K562 (cell line): Measurements from ENCODE around the gene SLC26A11. TPM values are rescaled to one million over a fixed set of nuclear protein-coding genes. Genes with fewer than 3 reads are reported as not detected.

ENCODE experiments used
- ATAC-seq: fragments of 200-7000 bp; cut with Tn5 transposase; 3 replicates; pipeline ENCODE4 v1.9.1; 2020; ENCODE audit warnings: moderate library complexity
- BruUV-seq: library from RNA; stranded (reverse); fragments of 400-500 nt; replicated peaks from 2 replicates; lab custom pipeline; 2021; lab: Mats Ljungman, UMichigan
- CTCF ChIA-PET: fragments of 300-600 bp; formaldehyde crosslinking; extraction: SDS; loops from one replicate; lab custom pipeline; 2021; ENCODE audit warnings: low intra/inter-chr PET ratio; lab: Yijun Ruan, JAX
- POLR2A ChIA-PET: fragments of 300-600, 350-650 bp; sonication (Branson Sonifier 250); formaldehyde crosslinking; extraction: SDS; loops from one replicate; lab custom pipeline; 2021; ENCODE audit warnings: antibody characterized with exemption, inconsistent platforms; lab: Yijun Ruan, JAX
- DNase-seq, 4 experiments: peaks; one replicate each; pipeline versions ENCODE4 v3.0.0 to v3.0.0-alpha.2; 2011 to 2018; ENCODE audit warnings: low spot score in 3 of 4, mixed read lengths in 3 of 4; ENCODE audit errors: extremely low read depth in 1 of 4
- FAIRE-seq: peaks from 2 replicates; lab custom pipeline; 2011; peaks lifted over from hg19 to GRCh38; lab: Jason Lieb, UNC
- H2AFZ ChIP-seq: 2 replicates; pipeline ENCODE4 v1.6.0; 2011; ENCODE audit warnings: low read depth, low read length, control low read depth, inconsistent platforms
- H3K27ac ChIP-seq: fragments of 200-600 bp; 3 replicates; pipeline ENCODE4 v1.8.0; 2011; ENCODE audit warnings: low read depth, mild to moderate bottlenecking, control low read depth, inconsistent platforms, low read length, moderate library complexity, mixed read lengths; ENCODE audit errors: extremely low read depth
- H3K27me3 ChIP-seq, 2 experiments: fragments of 300-600 bp in 1 of 2; 2 replicates in 1 of 2; 3 replicates in 1 of 2; pipeline versions ENCODE4 v1.6.0 to v1.8.0; 2011; ENCODE audit warnings: inconsistent platforms in 2 of 2, low read length in 2 of 2, mild to moderate bottlenecking in 1 of 2, mixed read lengths in 1 of 2, moderate library complexity in 1 of 2; ENCODE audit not compliant: control insufficient read depth in 2 of 2, insufficient read depth in 2 of 2
- H3K36me3 ChIP-seq: fragments of 300-600 bp; 3 replicates; pipeline ENCODE4 v1.8.0; 2011; ENCODE audit warnings: mild to moderate bottlenecking, low read length, inconsistent platforms; ENCODE audit not compliant: control insufficient read depth, insufficient read depth
- H3K4me1 ChIP-seq, 2 experiments: fragments of 200-600 bp in 1 of 2; replicated peaks in 1 of 2; 2 replicates in 1 of 2; 3 replicates in 1 of 2; pipeline versions ENCODE4 v1.5.1 to v1.8.0; 2011; ENCODE audit warnings: inconsistent platforms in 2 of 2, low read length in 2 of 2, mild to moderate bottlenecking in 1 of 2, mixed read lengths in 1 of 2, moderate library complexity in 1 of 2; ENCODE audit not compliant: control insufficient read depth in 2 of 2, insufficient read depth in 2 of 2
- H3K4me2 ChIP-seq: 2 replicates; pipeline ENCODE4 v1.6.1; 2011; ENCODE audit warnings: low read length, control low read depth, inconsistent platforms, mixed read lengths; ENCODE audit not compliant: insufficient read depth
- H3K4me3 ChIP-seq: fragments of 200-600 bp; sonication (generic), shearing (Covaris generic); 2 replicates; pipeline ENCODE4 v1.5.1; 2016; ENCODE audit warnings: control low read depth, inconsistent platforms
- H3K79me2 ChIP-seq: fragments of 200-600 bp; 3 replicates; pipeline ENCODE4 v1.8.0; 2011; ENCODE audit warnings: low read length, inconsistent platforms; ENCODE audit not compliant: control insufficient read depth, insufficient read depth
- H3K9ac ChIP-seq, 2 experiments: 2 replicates each; pipeline versions ENCODE4 v1.6.0 to v1.6.1; 2011; ENCODE audit warnings: low read depth in 2 of 2, low read length in 2 of 2, control low read depth in 1 of 2, inconsistent platforms in 1 of 2, mild to moderate bottlenecking in 1 of 2, mixed read lengths in 1 of 2; ENCODE audit not compliant: insufficient read depth in 1 of 2
- H3K9me1 ChIP-seq: one replicate; pipeline ENCODE4 v1.6.0; 2011; ENCODE audit warnings: inconsistent platforms, mild to moderate bottlenecking, low read length, moderate library complexity; ENCODE audit not compliant: control insufficient read depth, insufficient read depth
- H3K9me3 ChIP-seq: replicated peaks from 2 replicates; pipeline ENCODE4 v1.5.1; 2011; ENCODE audit warnings: low read depth, low read length, inconsistent platforms; ENCODE audit not compliant: control insufficient read depth, insufficient read depth
- H4K20me1 ChIP-seq: replicated peaks from 2 replicates; pipeline ENCODE4 v1.6.1; 2011; ENCODE audit warnings: low read length, inconsistent platforms, mixed read lengths; ENCODE audit not compliant: control insufficient read depth, insufficient read depth
- CCNT2 ChIP-seq: IDR thresholded peaks from 2 replicates; pipeline ENCODE4 v1.6.1; 2011; ENCODE audit warnings: borderline replicate concordance, low read depth, mild to moderate bottlenecking, moderate library complexity, mixed read lengths, low read length; ENCODE audit not compliant: insufficient read length; ENCODE audit errors: extremely low read depth
- ELF4 ChIP-seq: fragments of 450-650 bp; formaldehyde crosslinking; IDR thresholded peaks from 2 replicates; pipeline ENCODE4 v1.4.0; 2022; ENCODE audit warnings: missing genetic modification characterization
- EP300 ChIP-seq: IDR thresholded peaks from 2 replicates; pipeline ENCODE4 v1.6.1; 2012; ENCODE audit warnings: low read length, improper control_type of control experiment
- HDGF ChIP-seq: fragments of 450-650 bp; IDR thresholded peaks from 2 replicates; pipeline ENCODE4 v1.6.1; 2016
- NFRKB ChIP-seq: fragments of 450-650 bp; IDR thresholded peaks from 2 replicates; pipeline ENCODE4 v1.6.1; 2016; ENCODE audit warnings: low read depth
- NR1H2 ChIP-seq: sonication (generic); formaldehyde crosslinking; IDR thresholded peaks from 2 replicates; pipeline ENCODE4 v1.4.0; 2020; ENCODE audit warnings: mild to moderate bottlenecking, missing genetic modification reagents
- PHF21A ChIP-seq: fragments of 450-650 bp; IDR thresholded peaks from 2 replicates; pipeline ENCODE4 v1.6.1; 2017; ENCODE audit warnings: low read depth, borderline replicate concordance
- POLR2A ChIP-seq: fragments of 450-650 bp; conservative IDR thresholded peaks from 2 replicates; pipeline ENCODE4 v1.6.1; 2016
- PTTG1 ChIP-seq: fragments of 450-650 bp; IDR thresholded peaks from 2 replicates; pipeline ENCODE4 v1.6.1; 2016; ENCODE audit warnings: low read depth, mild to moderate bottlenecking, missing genetic modification characterization, missing compliant biosample characterization
- RFX7 ChIP-seq: fragments of 250-450 bp; sonication (Bioruptor Pico); IDR thresholded peaks from 2 replicates; pipeline ENCODE4 v1.5.1; 2021; ENCODE audit warnings: mild to moderate bottlenecking
- SIN3B ChIP-seq: fragments of 450-650 bp; IDR thresholded peaks from 2 replicates; pipeline ENCODE4 v1.6.1; 2017; ENCODE audit warnings: low read depth, mild to moderate bottlenecking, moderate library complexity
- SMARCA5 ChIP-seq: fragments of 450-650 bp; IDR thresholded peaks from 2 replicates; pipeline ENCODE4 v1.6.1; 2016
- SUPT5H ChIP-seq: fragments of 450-650 bp; IDR thresholded peaks from 2 replicates; pipeline ENCODE4 v1.6.1; 2016
- TAL1 ChIP-seq: fragments of 450-650 bp; IDR thresholded peaks from 2 replicates; pipeline ENCODE4 v1.6.1; 2016; ENCODE audit warnings: mild to moderate bottlenecking
- TSC22D4 ChIP-seq: fragments of 450-650 bp; IDR thresholded peaks from 2 replicates; pipeline ENCODE4 v1.6.1; 2016; ENCODE audit warnings: missing genetic modification characterization, missing biosample characterization, control low read depth
- ZNF184 ChIP-seq: sonication (generic); formaldehyde crosslinking; IDR thresholded peaks from 2 replicates; pipeline ENCODE4 v1.5.0; 2020; ENCODE audit warnings: missing genetic modification reagents
- ZNF274 ChIP-seq: IDR thresholded peaks from 2 replicates; pipeline ENCODE4 v1.6.1; 2011; ENCODE audit warnings: low read depth, mild to moderate bottlenecking, low read length, moderate library complexity, borderline replicate concordance
- WGBS: fragments of 100-300 bp; shearing (Covaris generic); methylation state at CpG from one replicate; pipeline ENCODE4 v1.1.6; 2016; ENCODE audit warnings: low coverage, mixed read lengths; ENCODE audit not compliant: insufficient coverage; ENCODE audit errors: missing lambda C conversion rate; 5-methylcytosine and 5-hydroxymethylcytosine counted together
- in situ Hi-C: fragments of 300-500 bp; cut with MboI; formaldehyde crosslinking; loops from 4 replicates; pipeline ENCODE4 v1.15.0; 2018; ENCODE audit warnings: inconsistent platforms, mixed read lengths
- intact Hi-C: fragments of 100-400 bp; cut with micrococcal nuclease; formaldehyde crosslinking; loops from 2 replicates; pipeline ENCODE4 v1.14.2; 2022
- polyA plus RNA-seq, 8 experiments: library from polyadenylated mRNA; depleted of rRNA in 4 of 8; stranded (reverse) in 5 of 8; unstranded in 3 of 8; fragments of >200 nt; fragmentation: Nextera tagmentation in 2 of 8; fragmentation: Illumina TruSeq in 1 of 8; extraction: Ambion mirVana in 2 of 8; extraction: Trizol in 1 of 8; gene quantifications; 2 replicates each; pipeline versions ENCODE4 v1.2.1 to v1.2.3, GENCODE V29; 2011 to 2014; ENCODE audit warnings: inconsistent platforms in 1 of 8, missing spikeins in 1 of 8
- total RNA-seq, 7 experiments: library from RNA; depleted of rRNA in 6 of 7; stranded (reverse); fragments of >200 nt in 6 of 7; fragmentation: Illumina TruSeq in 2 of 7; extraction: Trizol in 2 of 7; gene quantifications; 2 replicates each; pipeline versions ENCODE4 v1.2.1 to v1.2.3, GENCODE V29; 2011 to 2021; ENCODE audit warnings: low replicate concordance in 1 of 7
- TF ChIP-seq, protein P1 (sequence below): fragments of 450-650 bp; formaldehyde crosslinking; IDR thresholded peaks from 2 replicates; pipeline ENCODE4 v1.4.0; 2020; ENCODE audit warnings: mild to moderate bottlenecking, mixed read lengths
- TF ChIP-seq, protein P2 (sequence below): fragments of 200-800 bp; sonication (Bioruptor generic); IDR thresholded peaks from 2 replicates; pipeline ENCODE4 v1.6.1; 2017; ENCODE audit warnings: missing genetic modification characterization, missing compliant biosample characterization
- TF ChIP-seq, protein P3 (sequence below): fragments of 450-650 bp; formaldehyde crosslinking; IDR thresholded peaks from 2 replicates; pipeline ENCODE4 v1.4.0; 2022; ENCODE audit warnings: missing genetic modification characterization

The SLC26A11 gene
- total and polyA plus RNA-seq, 9 of the 15 experiments (the other 6 are each of a cell fraction or from before 2014, with no cell fraction given), result 0.06 to 3.1 (median 1.2) TPM; not detected in 1

DNA sequence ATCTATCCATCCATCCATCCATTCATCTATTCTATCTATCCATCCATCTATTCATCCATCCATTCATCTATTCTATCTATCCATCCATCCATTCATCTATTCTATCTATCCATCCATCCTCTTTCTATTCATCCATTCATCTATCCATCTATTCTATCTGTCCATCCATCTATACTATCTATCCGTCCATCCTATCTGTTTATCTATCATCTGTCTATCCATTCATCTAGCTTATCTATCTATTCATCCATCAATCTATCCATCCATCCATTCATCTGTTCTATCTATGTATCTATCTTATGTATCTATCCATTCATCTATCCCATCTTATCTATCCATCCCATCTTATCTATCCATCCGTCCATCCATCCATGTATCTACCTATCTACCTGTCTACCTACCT is 49.2 kb downstream of the SLC26A11 start:
- BruUV-seq, result no TSS peak
- ATAC-seq (no peak), DNase-seq (no peak), FAIRE-seq (no peak)
- H3K9me3 ChIP-seq, result no peaks in the 10 kb centered on the region
- peaks cover 0 to 14% of the 10 kb centered on the region in 2 experiments; a peak in 2 of 5 replicates for H3K4me1 ChIP-seq
- H3K9me1 ChIP-seq, result no peaks in the 10 kb centered on the region
- H3K36me3 ChIP-seq, result peaks cover 19% of the 10 kb centered on the region; the same call in 2 of the 3 replicates
- ChIA-PET POLR2A (interaction anchor here (0.5 to 0.9 kb wide), 2 partner anchors 9 to 69 kb away, joined by 3 to 4 read pairs; no protein-coding TSS in a partner anchor), CTCF (no interaction called here)
- intact Hi-C loops (no loop called here), in situ Hi-C loops (no loop called here)
- H3K9ac ChIP-seq, result no peak overlapping the region
- no peak overlapping the region for H3K4me2 ChIP-seq
- no peaks in the 10 kb centered on the region for H3K27me3 ChIP-seq
- H3K4me3 ChIP-seq, result no peak overlapping the region
- H3K27ac ChIP-seq, result no peak overlapping the region
- no peaks in the 10 kb centered on the region; the same call in 2 of the 3 replicates for H3K79me2 ChIP-seq
- H4K20me1 ChIP-seq, result no peaks in the 10 kb centered on the region
- H2AFZ ChIP-seq, result no peak overlapping the region
- 69% methylated on average over 2 of the region's 2 CpGs for WGBS
- TF ChIP-seq NFRKB (no peak), HDGF (no peak), TSC22D4 (no peak), SUPT5H (peak; percentile 64), SMARCA5 (0 out of 2 replicates have a peak, but pooled peaks have one; percentile 44), CCNT2 (no peak), NR1H2 (CRISPR knock-in tag) (no peak), POLR2A (peak; percentile 45; the same call in 1 of the 2 replicates), ZNF274 (no peak), PTTG1 (tag) (no peak), TAL1 (no peak), ELF4 (CRISPR knock-in tag) (0 out of 2 replicates have a peak, but pooled peaks have one; percentile 28), EP300 (no peak), RFX7 (CRISPR knock-in tag) (no peak), ZNF184 (CRISPR knock-in tag) (no peak), SIN3B (no peak), PHF21A (no peak)
- TF ChIP-seq, protein P1, sequence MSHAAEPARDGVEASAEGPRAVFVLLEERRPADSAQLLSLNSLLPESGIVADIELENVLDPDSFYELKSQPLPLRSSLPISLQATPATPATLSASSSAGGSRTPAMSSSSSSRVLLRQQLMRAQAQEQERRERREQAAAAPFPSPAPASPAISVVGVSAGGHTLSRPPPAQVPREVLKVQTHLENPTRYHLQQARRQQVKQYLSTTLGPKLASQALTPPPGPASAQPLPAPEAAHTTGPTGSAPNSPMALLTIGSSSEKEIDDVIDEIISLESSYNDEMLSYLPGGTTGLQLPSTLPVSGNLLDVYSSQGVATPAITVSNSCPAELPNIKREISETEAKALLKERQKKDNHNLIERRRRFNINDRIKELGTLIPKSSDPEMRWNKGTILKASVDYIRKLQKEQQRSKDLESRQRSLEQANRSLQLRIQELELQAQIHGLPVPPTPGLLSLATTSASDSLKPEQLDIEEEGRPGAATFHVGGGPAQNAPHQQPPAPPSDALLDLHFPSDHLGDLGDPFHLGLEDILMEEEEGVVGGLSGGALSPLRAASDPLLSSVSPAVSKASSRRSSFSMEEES (CRISPR knock-in tag), result no peak
- TF ChIP-seq, protein P2, sequence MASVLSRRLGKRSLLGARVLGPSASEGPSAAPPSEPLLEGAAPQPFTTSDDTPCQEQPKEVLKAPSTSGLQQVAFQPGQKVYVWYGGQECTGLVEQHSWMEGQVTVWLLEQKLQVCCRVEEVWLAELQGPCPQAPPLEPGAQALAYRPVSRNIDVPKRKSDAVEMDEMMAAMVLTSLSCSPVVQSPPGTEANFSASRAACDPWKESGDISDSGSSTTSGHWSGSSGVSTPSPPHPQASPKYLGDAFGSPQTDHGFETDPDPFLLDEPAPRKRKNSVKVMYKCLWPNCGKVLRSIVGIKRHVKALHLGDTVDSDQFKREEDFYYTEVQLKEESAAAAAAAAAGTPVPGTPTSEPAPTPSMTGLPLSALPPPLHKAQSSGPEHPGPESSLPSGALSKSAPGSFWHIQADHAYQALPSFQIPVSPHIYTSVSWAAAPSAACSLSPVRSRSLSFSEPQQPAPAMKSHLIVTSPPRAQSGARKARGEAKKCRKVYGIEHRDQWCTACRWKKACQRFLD (CRISPR knock-in tag), result no peak
- TF ChIP-seq, protein P3, sequence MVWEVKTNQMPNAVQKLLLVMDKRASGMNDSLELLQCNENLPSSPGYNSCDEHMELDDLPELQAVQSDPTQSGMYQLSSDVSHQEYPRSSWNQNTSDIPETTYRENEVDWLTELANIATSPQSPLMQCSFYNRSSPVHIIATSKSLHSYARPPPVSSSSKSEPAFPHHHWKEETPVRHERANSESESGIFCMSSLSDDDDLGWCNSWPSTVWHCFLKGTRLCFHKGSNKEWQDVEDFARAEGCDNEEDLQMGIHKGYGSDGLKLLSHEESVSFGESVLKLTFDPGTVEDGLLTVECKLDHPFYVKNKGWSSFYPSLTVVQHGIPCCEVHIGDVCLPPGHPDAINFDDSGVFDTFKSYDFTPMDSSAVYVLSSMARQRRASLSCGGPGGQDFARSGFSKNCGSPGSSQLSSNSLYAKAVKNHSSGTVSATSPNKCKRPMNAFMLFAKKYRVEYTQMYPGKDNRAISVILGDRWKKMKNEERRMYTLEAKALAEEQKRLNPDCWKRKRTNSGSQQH (CRISPR knock-in tag), result 0 out of 2 replicates have a peak, but pooled peaks have one; percentile 40
